GM19043 (cell line): ENCODE results near the gene ZNF407.
"Not testable (repeated sequence)": the region's sequence is repeated elsewhere in the genome, so short reads cannot be mapped to it uniquely, and the experiment has no call there.

Experiments
- ATAC-seq: cut with Tn5 transposase; IDR thresholded peaks from one replicate; pipeline ENCODE4 v1.9.1; 2021; ENCODE audit warnings: low read depth; ENCODE audit not compliant: unreplicated experiment

Gene ZNF407, protein sequence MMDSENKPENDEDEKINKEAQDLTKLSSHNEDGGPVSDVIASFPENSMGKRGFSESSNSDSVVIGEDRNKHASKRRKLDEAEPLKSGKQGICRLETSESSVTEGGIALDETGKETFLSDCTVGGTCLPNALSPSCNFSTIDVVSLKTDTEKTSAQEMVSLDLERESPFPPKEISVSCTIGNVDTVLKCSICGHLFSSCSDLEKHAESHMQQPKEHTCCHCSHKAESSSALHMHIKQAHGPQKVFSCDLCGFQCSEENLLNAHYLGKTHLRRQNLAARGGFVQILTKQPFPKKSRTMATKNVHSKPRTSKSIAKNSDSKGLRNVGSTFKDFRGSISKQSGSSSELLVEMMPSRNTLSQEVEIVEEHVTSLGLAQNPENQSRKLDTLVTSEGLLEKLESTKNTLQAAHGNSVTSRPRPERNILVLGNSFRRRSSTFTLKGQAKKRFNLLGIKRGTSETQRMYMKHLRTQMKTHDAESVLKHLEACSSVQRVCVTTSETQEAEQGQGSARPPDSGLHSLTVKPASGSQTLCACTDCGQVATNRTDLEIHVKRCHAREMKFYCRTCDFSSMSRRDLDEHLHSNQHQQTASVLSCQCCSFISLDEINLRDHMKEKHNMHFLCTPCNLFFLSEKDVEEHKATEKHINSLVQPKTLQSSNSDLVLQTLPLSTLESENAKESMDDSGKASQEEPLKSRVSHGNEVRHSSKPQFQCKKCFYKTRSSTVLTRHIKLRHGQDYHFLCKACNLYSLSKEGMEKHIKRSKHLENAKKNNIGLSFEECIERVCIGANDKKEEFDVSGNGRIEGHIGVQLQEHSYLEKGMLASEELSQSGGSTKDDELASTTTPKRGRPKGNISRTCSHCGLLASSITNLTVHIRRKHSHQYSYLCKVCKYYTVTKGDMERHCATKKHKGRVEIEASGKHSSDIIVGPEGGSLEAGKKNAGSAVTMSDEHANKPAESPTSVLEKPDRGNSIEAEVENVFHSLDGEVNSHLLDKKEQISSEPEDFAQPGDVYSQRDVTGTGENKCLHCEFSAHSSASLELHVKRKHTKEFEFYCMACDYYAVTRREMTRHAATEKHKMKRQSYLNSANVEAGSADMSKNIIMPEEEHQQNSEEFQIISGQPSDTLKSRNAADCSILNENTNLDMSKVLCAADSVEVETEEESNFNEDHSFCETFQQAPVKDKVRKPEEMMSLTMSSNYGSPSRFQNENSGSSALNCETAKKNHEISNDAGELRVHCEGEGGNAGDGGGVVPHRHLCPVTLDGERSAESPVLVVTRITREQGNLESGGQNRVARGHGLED (N-terminal part only)

DNA sequence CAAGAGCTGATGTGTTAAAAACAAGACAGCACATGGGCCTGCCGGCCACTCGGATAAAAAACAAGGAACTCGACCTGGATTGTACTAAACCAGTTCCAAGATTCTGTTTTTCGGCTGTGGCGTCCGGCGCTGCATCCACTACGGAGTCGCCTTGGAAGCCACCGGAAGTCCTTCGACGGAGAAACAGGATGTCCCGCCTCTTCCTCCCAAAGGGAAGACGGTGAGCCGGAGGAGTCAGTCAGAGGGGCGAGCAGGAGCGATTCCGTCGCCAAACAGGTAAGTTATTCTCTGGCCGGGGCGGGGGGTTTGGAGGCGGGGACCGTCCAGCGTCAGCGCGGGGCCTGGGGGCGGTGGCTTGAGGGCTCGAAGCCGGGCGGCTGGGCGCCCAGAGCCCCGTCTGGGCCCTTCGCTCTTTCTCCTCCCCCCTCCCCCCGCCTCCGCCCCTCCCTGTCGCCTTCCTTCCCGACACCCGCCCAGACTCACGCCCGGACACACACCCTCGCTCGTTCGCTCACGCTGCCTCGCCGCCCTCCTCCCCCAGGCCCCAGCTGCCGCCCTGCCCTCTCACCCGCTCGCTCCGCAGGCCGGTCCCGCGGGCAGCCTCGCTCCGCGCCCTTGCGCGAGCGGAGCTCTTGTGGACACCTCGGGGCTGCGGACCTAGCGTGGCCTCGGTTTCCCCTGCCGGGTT lies at the start of gene ZNF407:
Gene ZNF407 (plus strand): TSS at position 209 of the 688 bp plus-strand sequence. CDS start 33,150 bp downstream, outside the sequence.
- ATAC-seq = peak; percentile 67

DNA sequence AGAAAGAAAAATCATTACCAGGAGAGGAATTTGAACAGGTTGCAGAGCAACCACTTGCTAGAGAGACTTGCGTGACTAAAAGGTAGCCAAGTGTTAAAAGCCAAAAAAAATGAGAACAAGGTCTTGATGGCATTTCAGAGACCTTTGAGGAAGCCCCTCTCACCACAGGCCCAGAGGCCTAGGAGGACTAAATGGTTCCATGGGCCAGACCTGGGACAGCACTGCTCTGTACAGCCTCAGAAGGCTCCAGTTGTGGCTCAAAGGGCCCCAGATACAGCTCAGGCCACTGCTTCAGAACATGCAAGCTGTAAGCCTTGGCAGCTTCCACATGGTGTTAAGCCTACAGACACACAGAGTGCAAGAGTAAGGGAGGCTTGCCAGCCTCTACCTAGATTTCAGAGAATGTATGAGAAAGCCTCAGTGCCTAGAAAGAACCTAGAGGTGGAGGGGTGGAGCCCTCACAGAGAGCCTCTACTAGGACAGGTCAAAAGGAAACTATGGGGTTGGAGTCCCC lies 48.0 kb upstream of the ZNF407 start:
- no peak for ATAC-seq

DNA sequence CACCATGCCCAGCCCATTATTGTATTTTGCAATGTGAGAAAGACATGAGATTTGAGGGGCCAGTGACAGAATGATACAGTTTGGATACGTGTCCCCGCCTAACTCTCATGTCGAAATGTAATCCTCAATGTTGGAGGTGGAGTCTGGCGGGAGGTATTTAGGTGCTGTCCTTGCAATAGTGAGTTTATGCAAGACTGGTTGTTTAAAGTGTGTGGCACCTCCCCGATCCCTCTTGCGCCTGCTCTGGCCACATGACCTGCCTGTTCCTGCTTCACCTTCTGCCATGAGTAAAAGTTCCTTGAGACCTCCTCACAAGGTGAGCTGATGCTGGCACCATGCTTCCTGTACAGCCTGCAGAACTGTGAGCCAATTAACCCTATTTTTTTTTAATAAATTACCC lies 46.8 kb upstream of the ZNF407 start:
- no peak for ATAC-seq

DNA sequence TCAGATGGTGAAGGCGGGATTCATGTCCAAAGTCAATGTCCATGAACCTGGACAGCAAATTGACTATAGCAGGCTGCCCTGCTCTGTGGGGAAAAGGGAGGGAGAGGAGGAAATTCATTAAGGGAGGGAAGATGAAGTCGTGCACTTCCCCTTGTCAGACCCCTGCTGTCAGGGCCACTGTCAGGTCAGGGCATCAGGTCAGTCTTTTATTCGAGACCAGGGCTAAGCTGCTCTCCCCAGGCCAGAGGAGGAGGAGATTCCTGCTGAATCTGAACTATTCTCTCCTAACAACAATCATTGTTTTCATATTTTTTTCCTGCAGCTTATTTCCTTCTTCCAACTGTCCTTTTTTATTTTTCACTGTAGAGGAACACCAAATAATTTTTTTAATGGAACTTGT lies 46.2 kb upstream of the ZNF407 start:
- ATAC-seq = no peak

DNA sequence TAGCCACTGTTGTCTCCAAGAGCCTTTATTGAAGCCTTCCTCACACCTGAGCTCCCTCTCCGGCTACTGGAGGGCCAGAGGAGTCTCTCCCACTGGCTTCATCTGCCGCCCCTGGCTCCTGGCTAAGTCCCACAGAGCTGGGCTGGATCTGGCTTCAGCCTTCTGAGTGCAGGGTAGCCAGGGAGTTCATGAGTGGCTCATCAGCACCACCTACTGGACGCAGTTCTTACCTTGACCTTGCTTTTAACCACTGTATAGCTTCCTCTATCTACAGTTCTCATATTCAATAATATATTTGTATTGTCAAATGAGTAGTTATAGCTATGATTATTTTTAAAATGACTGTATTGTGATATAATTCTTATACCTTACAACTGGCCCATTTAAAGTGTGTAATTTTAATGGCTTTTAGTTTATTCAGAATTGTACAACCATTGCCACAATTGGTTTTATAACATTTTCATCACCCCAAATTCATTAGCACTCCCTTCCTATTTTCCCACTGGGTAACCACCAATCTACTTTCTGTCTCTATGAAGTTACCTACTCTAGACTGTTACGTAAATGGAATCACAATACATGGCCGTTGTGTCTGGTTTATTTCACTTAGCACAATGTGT lies 45.6 kb upstream of the ZNF407 start:
- ATAC-seq = peak; percentile 100

DNA sequence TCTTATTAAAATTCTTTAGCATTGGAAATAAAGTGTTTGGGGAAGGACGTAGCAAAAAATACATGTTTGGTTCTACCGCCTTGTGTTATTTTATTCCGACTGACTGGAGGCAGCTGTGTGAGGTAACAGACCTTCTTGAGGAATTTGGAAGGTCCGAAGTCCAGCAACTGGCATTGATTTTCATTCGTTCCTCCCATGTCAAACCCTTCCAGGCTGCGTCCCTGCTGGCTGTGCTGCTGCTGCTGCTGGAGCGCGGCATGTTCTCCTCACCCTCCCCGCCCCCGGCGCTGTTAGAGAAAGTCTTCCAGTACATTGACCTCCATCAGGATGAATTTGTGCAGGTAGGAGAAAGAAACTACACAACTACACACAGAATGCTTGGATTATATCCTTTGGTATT lies 41.5 kb upstream of the ZNF407 start:
- no peak for ATAC-seq

DNA sequence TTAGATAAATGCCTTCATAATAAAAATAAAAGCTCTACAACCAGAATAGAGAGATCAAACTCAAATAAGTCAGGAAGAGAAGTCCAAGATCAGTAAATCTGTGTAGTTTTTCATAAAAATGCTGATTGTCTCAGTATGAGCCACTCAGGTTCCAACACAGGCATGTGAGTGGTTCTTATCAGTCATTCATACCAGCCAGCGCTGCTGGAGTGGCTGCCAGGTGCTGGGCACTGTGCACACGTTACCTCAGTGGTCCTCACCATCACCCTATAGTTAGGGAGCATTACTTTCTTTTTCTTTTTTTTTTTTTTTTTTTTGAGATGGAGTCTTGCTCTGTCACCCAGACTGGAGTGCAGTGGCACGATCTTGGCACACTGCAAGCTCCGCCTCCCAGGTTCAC lies 39.6 kb upstream of the ZNF407 start:
- ATAC-seq = no peak

DNA sequence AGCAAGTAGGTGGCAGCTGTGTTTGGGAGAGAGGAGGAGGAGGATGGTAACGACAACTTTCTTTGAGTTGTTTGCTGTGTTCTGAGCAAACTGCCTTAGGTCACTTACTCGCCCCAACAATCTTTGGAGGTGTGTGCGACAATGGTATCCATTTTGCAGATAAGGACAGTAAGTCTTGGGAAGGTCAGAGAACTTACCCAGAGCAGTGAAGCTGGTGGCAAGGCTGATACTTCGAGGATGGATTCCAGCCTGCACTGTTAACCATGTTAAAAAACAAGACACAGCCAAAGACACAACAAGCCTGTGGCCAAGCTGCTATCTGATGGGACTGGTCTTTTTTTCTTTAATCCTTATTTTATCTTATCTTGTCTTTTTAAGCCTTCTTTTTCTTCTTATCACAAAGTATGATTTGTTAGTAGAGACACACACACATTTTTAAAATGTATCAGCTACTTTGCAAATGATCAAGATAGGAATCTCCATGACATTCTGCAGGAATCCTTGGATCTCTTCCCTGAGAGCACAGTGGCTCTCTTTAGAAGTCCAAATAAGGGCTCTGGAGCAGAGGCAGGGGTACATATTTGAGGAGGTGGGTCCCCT lies 35.4 kb upstream of the ZNF407 start:
- ATAC-seq = no peak

DNA sequence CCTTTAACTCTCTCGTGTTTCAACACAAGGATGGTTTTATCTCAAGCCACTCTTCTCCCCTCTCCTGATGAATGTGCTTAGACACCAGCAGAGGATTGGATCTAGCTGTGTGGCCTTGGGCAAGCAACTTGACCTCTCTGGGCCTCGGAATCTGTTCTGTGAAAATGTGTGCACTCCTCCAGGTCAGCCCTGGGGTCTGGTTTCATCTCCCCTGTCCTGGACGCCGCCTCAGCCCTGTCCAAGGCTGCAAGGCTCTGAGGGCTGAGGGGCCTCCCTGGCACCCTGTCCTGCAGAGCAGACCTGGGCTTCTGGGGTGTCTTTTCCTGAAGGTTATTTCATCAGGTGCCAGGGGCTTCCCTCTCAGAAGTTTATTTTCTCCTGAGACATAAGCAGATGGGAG lies 34.9 kb upstream of the ZNF407 start:
- ATAC-seq = no peak

DNA sequence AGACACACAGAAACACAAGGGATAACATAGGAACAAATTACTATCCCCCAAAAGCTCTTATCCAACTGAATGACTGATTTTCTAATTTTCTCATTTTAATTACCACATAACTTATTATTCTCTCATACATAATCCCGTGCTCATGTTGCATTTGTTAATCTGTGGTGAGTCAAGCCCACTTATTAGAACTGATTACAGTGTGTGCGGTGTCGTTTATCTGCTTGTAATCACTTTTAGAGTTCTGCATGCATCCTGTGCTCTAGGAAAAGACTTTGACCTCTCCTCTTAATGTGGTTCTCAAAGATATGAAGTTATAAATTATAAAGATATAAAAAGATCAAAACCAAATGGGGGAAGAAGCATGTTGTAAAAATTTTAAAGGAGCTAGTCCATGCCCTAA lies 33.7 kb upstream of the ZNF407 start:
- ATAC-seq = no peak

DNA sequence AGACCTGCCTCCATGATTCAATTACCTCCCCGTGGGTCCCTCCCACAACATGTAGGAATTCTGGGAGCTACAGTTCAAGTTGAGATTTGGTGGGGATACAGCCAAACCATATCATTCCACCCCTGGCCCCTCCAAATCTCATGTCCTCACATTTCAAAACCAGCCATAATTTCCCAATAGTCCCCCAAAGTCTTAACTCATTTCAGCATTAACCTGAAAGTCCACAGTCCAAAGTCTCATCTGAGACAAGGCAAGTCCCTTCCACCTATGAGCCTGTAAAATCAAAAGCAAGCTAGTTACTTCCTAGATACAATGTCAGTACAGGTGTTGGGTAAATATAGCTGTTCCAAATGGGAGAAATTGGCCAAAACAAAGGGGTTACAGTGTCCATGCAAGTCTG lies 32.5 kb upstream of the ZNF407 start:
- not testable (repeated sequence) for ATAC-seq

DNA sequence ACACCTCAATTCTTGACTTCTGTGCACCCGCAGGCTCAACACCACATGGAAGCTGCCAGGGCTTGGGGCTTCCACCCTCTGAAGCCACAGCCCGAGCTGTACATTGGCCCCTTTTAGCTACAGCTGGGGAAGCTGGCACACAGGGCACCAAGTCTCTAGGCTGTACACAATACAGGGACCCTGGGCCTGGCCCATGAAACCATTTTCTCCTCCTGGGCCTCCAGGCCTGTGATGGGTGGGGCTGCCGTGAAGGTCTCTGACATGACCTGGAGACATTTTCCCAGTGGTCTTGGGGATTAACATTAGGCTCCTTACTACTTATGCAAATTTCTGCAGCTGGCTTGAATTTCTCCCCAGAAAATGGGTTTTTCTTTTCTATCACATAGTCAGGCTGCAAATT lies 31.7 kb upstream of the ZNF407 start:
- ATAC-seq = not testable (repeated sequence)

DNA sequence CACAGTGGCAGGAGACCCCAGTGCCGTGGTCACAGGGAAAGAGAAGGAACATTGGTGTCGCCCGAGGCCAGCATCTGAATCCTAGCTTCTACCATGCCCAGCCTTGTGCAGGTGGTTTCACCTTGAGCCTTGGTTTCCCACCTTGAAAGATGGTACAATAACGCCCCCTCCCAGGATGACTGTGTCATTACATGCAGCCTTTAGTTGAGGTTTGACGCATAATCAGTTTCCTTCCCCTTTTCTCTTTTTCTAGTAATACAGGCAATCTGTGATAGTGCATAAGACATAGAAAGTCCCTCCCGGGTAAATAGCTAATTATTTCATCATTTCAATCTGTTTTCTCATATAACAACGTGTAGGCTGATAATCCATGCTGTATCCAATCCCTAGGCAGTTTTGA lies 29.8 kb upstream of the ZNF407 start:
- ATAC-seq = no peak

DNA sequence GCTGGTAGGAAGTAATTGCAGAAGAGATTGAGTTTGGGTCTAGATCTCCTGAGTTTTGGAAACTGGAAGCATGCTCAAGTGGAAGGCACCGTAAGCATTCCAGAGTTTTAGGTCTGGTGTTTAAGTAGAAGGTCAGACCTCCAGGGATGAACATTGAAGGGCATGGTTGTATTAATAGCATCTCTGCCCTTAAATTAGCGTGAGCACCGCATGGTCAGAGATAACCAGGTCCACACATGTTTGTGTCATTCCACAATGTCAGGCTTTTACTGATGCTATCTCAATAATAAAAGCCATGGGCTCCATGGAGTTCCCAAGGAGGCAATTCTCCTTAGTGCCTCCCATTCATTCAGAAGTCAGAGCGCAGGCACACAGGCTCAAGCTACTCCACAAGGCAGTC lies 28.3 kb upstream of the ZNF407 start:
- no peak for ATAC-seq

DNA sequence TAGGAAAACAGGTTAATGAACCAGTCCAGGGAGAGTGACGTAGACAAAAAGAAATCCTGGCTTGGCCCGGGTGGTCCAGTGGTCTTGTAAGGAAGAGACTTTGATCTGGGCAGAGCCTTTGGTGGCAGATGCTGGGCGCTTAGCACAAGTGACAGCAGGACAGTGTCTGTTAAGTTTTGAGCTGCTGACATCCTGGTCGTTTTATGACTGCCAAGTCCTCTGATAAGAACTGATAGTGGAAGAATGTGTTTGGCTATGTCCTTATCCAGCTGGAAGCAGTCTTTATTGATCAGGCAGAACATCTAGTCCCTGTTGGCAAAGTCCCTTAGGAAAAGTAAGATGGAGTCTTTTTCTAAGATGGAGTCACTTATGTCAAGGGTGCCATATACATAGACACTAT lies 27.4 kb upstream of the ZNF407 start:
- ATAC-seq = no peak

DNA sequence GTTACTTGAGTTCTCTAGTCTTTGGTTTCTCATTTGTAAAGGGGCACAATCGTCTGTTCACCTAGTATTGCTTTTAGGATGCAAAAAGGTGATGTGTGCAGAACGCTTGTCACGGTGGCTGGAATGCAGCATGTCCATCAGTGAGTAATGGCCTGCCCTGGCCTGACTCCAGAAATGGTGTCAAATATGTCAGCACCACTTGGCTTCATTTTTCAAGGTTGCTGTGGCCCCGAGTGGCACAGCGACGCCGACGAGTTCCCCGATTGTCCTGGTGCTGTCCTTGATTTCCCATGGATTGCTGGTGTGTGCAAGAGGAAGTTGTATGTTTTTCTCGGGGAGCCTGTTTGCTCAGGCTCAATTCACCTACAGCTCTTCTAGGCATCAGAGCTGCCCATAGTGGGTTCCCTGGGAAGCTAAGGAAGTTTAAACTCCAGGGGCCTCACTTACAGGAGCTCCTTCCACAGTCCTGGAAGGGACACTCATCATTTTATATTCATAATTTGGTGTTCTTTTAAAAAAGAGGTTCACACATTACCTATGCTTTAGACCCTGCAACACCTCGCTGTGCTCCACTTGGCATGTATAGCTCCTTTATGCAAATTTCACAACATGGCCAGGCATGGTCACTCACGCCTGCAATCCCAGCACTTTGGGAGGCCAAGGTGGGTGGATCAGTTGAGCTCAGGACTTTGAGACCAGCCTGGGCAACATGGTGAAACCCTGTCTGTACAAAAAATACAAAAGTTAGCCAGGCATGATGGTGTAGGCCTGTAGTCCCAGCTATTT lies 25.6 kb upstream of the ZNF407 start:
- no peak for ATAC-seq

DNA sequence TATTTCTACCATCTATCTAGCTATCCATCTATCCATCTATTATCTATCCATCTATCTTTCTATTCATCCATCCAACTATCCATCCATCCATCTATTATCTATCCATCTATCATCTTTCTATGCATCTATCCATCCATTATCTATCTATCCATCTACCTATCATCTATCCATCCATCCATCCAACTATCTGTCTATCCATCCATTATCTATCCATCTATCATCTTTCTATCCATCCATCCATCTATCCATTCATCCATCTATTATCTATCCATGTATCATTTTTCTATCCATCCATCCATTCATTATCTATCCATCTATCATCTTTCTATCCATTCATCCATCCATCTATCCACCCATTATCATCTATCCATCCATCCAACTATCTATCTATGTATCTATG lies 24.6 kb upstream of the ZNF407 start:
- no peak for ATAC-seq

DNA sequence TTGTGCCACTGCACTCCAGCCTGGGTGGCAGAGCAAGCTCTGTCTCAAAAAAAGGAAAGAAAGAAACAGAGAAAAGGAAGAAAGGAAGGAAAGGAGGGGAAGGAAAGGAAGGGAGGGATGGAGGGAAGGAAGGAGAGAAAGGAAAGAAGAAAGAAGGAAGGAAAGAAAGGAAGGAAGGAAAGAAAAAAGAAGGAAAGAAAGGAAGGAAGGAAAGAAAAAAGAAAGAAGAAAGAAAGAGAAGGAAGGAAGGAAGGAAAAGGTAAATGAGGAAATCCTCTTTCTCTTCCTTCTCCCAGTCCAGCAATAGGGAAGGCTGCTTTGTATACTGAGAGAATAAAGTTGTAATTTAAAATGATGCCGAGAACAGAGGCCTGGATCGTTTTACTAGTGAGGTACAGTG lies 22.8 kb upstream of the ZNF407 start:
- ATAC-seq = no peak
